GM12875 (cell line): ENCODE data around the gene ZNF10.

ENCODE experiments used
- H3K4me3 ChIP-seq: one replicate; pipeline ENCODE4 v1.5.1; 2011; ENCODE audit warnings: low read depth, low read length, control low read depth
- TF ChIP-seq, protein P1 (sequence below): IDR thresholded peaks from 2 replicates; pipeline ENCODE4 v1.5.1; 2011; ENCODE audit warnings: low read depth, mild to moderate bottlenecking, control low read depth, inconsistent platforms, low read length, moderate library complexity, borderline replicate concordance; ENCODE audit not compliant: insufficient read depth

The ZNF10 gene

DNA sequence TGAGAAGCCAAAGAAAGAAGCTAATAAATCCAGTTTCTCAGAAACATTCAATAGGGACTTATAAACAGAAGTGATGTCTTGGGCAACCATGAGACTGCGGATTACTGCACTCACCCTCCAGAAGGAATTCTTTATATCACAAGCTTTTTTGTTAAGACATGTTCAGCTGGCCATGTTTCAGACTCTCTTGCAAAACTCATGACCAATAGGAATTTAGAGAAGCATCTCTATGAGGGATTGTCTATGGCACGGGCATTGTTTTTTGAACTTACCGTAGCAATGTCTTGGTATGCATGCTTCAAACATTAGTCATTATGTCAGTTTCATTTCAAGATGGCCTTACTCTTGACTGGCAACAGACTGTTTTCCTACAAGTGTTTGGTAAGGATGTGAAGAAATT lies 35.3 kb downstream of the ZNF10 start:
- TF ChIP-seq, protein P1, sequence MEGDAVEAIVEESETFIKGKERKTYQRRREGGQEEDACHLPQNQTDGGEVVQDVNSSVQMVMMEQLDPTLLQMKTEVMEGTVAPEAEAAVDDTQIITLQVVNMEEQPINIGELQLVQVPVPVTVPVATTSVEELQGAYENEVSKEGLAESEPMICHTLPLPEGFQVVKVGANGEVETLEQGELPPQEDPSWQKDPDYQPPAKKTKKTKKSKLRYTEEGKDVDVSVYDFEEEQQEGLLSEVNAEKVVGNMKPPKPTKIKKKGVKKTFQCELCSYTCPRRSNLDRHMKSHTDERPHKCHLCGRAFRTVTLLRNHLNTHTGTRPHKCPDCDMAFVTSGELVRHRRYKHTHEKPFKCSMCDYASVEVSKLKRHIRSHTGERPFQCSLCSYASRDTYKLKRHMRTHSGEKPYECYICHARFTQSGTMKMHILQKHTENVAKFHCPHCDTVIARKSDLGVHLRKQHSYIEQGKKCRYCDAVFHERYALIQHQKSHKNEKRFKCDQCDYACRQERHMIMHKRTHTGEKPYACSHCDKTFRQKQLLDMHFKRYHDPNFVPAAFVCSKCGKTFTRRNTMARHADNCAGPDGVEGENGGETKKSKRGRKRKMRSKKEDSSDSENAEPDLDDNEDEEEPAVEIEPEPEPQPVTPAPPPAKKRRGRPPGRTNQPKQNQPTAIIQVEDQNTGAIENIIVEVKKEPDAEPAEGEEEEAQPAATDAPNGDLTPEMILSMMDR, result no peak
- no peak overlapping the region for H3K4me3 ChIP-seq

DNA sequence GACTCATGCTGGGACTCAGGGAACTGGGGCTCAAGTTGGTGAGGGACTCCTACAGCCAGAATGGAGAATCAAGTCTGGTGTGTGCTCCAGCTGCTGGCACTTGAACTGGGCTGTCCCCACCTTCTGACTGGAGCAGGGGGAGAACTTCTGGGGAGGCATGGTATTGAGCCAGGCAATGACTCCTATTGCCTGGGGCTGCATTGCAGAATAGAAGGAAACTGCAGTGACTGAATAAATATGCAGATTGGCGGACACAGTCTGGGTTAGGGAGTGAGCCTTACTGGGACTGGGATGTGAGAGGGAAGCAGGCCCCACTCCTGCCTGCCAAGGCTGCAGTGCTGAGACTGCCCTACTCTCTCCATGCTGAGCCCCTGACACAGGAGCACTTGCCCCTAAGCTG lies 42.1 kb downstream of the ZNF10 start:
- TF ChIP-seq, protein P1, result no peak
- no peak overlapping the region for H3K4me3 ChIP-seq

GRCh38 chr12:133174901-133175300 lies 44.5 kb downstream of the ZNF10 start:
- H3K4me3 ChIP-seq, result no peak overlapping the region
- TF ChIP-seq, protein P1, result no peak

- H3K4me3 ChIP-seq, result no peak overlapping the region
- TF ChIP-seq, protein P1, result no peak
Measured at GRCh38 chr12:133180669-133181068, 50.2 kb downstream of the ZNF10 start.

DNA sequence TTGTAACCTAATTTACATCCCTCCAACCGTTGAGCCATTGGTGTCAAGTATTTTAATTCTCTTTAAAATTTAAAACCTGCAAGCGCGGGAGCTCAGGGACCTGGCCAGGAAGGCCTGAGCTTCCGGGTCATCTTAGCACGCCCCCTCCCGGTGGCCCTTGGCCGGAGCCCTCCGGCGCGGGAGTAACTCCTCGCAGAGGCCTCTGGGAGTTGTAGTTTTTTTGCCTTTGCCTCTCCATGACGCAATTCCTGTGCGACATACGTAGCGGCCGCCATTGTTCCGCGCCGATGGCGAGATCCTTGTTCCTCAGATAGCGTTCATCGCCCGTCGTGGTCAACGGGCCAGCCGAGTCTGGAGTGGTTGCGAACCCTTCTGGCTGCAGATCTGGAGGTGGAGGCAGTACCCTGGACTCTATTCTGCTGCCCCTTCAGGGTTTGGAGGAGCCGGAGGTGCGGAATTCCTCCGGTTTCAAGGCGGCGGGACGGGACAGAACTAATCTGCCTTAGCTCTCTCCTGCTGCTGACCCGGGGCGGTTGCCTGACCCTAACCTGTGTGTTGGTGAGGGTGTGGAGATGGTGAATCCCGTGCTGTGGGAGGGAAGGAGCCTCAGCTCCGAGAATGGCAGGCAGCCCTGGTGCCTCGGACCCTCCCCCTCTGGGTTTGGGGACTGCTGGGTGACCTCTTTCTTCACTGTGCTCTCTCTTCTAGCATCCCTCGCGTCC lies 51.0 kb downstream of the ZNF10 start, which contains the start of gene ZNF268:
ZNF268 (plus strand) TSS at position 258 of the 722 bp plus-strand sequence. CDS start 503 bp downstream, outside the sequence.
- H3K4me3 ChIP-seq, result peak within 1 kb of the TSS; percentile 87

GRCh38 chr12:133190176-133190575 lies 59.7 kb downstream of the ZNF10 start:
- TF ChIP-seq, protein P1, result no peak
- no peak overlapping the region for H3K4me3 ChIP-seq

More for the DNA sequence above, 51.0 kb downstream of the ZNF10 start, which contains the start of gene ZNF268:
- TF ChIP-seq, protein P1, result peak; percentile 84

DNA sequence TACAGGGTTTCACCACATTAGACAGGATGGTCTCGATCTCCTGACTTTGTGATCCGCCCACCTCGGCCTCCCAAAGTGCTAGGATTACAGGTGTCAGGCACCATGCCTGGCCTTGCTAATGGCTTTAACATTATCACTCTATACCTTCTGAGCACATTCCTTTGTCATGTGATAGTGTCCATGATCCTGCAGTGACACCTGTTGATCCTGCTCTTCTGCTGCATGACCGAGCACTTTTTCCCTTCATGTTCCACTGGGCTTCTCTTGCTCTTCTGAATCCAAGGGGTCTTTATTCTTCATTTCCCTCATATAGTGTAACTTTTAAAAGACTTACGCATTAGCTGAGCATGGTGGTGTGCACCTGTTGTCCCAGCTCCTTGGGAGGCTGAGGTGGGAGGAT lies 62.4 kb downstream of the ZNF10 start:
- TF ChIP-seq, protein P1, result no peak
- H3K4me3 ChIP-seq, result no peak overlapping the region
